ENCODE measurements around the gene NEDD4L.

- TF ChIP-seq SP1 (IDR thresholded peaks at IDR 0.05) (no peak), NFRKB (IDR thresholded peaks at IDR 0.05) (no peak), SUZ12 (IDR thresholded peaks at IDR 0.05) (no peak), BHLHE40 (IDR thresholded peaks at IDR 0.05; ENCODE audit: borderline replicate concordance) (no peak), LEF1 (IDR thresholded peaks at IDR 0.05; ENCODE audit: borderline replicate concordance) (no peak), ARNT (IDR thresholded peaks at IDR 0.05) (no peak), ELF4 (IDR thresholded peaks at IDR 0.05) (no peak), FOXM1 (IDR thresholded peaks at IDR 0.05; ENCODE audit: borderline replicate concordance) (no peak), TARDBP (IDR thresholded peaks at IDR 0.05) (no peak), FOXA1 (IDR thresholded peaks at IDR 0.05) (no peak), CTBP1 (IDR thresholded peaks at IDR 0.05; ENCODE audit: borderline replicate concordance) (no peak), ZNF384 (IDR thresholded peaks at IDR 0.05) (no peak)
These were observed 11.8 kb upstream of the NEDD4L start for GRCh38 chr18:58032233-58032632.
